HG02759 (cell line): ENCODE measurements around the gene SERGEF.
A peak's percentile ranks its signal among the peaks of the same experiment; 100 is the strongest.
"Not testable (repeated sequence)": the region's sequence is repeated elsewhere in the genome, so short reads cannot be mapped to it uniquely, and the experiment has no call there.

Source experiments
- ATAC-seq: cut with Tn5 transposase; IDR thresholded peaks from one replicate; pipeline ENCODE4 v1.9.1; 2021; ENCODE audit warnings: mild to moderate bottlenecking, moderate library complexity; ENCODE audit not compliant: unreplicated experiment

The SERGEF gene

GRCh38 chr11:18001191-18001590 is 11.7 kb downstream of the SERGEF start:
- ATAC-seq, result peak; percentile 15

GRCh38 chr11:18000760-18001159 is 12.1 kb downstream of the SERGEF start:
- peak; percentile 85 for ATAC-seq

GRCh38 chr11:18000128-18000527 is 12.7 kb downstream of the SERGEF start:
- not testable (repeated sequence) for ATAC-seq

GRCh38 chr11:17992916-17993315 is 19.9 kb downstream of the SERGEF start:
- ATAC-seq, result no peak

GRCh38 chr11:17991783-17992433 is 20.9 kb downstream of the SERGEF start:
- ATAC-seq, result no peak

- no peak for ATAC-seq
Observed at GRCh38 chr11:17989306-17989705, 23.5 kb downstream of the SERGEF start.

- no peak for ATAC-seq
Observed at GRCh38 chr11:17988465-17988864, 24.4 kb downstream of the SERGEF start.

GRCh38 chr11:17987826-17988225 is 25.0 kb downstream of the SERGEF start:
- ATAC-seq, result no peak

- no peak for ATAC-seq
Observed at GRCh38 chr11:17986711-17987220, 26.1 kb downstream of the SERGEF start.

GRCh38 chr11:17986007-17986710 is 26.7 kb downstream of the SERGEF start:
- no peak for ATAC-seq

GRCh38 chr11:17985517-17985916 is 27.3 kb downstream of the SERGEF start:
- no peak for ATAC-seq

- ATAC-seq, result no peak
Observed at GRCh38 chr11:17983569-17983968, 29.3 kb downstream of the SERGEF start.

- ATAC-seq, result no peak
Observed at GRCh38 chr11:17979770-17980371, 33.0 kb downstream of the SERGEF start.

GRCh38 chr11:17978553-17979287 is 34.1 kb downstream of the SERGEF start:
- no peak for ATAC-seq

- no peak for ATAC-seq
Observed at GRCh38 chr11:17976651-17977050, 36.2 kb downstream of the SERGEF start.

GRCh38 chr11:17974246-17974645 is 38.6 kb downstream of the SERGEF start:
- ATAC-seq, result no peak

- ATAC-seq, result no peak
Observed at GRCh38 chr11:17972987-17973386, 39.9 kb downstream of the SERGEF start.

- ATAC-seq, result no peak
Observed at GRCh38 chr11:17968206-17968605, 44.6 kb downstream of the SERGEF start.

- ATAC-seq, result no peak
Observed at GRCh38 chr11:17967661-17968060, 45.2 kb downstream of the SERGEF start.

- ATAC-seq, result no peak
Observed at GRCh38 chr11:17960091-17960490, 52.8 kb downstream of the SERGEF start.

- no peak for ATAC-seq
Observed at GRCh38 chr11:17958446-17958845, 54.4 kb downstream of the SERGEF start.
